HL-60 (cell line): ENCODE measurements around the gene STRA6.

ENCODE experiments used
- DNase-seq, 2 experiments: peaks; one replicate each; pipeline ENCODE4 v3.0.0-alpha.2; 2010 to 2020; ENCODE audit warnings: low read depth in 1 of 2, low spot score in 1 of 2
- H3K27ac ChIP-seq: fragments of 250-450 bp; sonication (Bioruptor Pico); replicated peaks from 2 replicates; pipeline ENCODE4 v1.5.1; 2020; ENCODE audit warnings: mild to moderate bottlenecking, moderate library complexity
- H3K27me3 ChIP-seq: fragments of 250-450 bp; sonication (Bioruptor Pico); 2 replicates; pipeline ENCODE4 v1.5.1; 2021; ENCODE audit warnings: mild to moderate bottlenecking, moderate library complexity; ENCODE audit not compliant: insufficient read depth, poor library complexity, severe bottlenecking
- H3K4me3 ChIP-seq: replicated peaks from 2 replicates; pipeline ENCODE4 v1.5.1; 2011; ENCODE audit warnings: mild to moderate bottlenecking, control low read depth, low read length; ENCODE audit not compliant: insufficient read depth
- GABPA ChIP-seq: IDR thresholded peaks from 2 replicates; pipeline ENCODE4 v1.6.1; 2012; ENCODE audit warnings: low read depth
- POLR2AphosphoS5 ChIP-seq: IDR thresholded peaks from 2 replicates; pipeline ENCODE4 v1.6.1; 2012; ENCODE audit warnings: low read depth
- SPI1 ChIP-seq: IDR thresholded peaks from 2 replicates; pipeline ENCODE4 v1.6.1; 2012; ENCODE audit warnings: low read depth, mild to moderate bottlenecking, borderline replicate concordance
- TF ChIP-seq, protein P1 (sequence below): IDR thresholded peaks from 2 replicates; pipeline ENCODE4 v1.6.1; 2012; ENCODE audit warnings: low read depth; ENCODE audit not compliant: insufficient replicate concordance
- TF ChIP-seq, protein P2 (sequence below): IDR thresholded peaks from one replicate; pipeline ENCODE4 v1.5.1; 2011; ENCODE audit warnings: low read length, control low read depth, inconsistent platforms; ENCODE audit not compliant: insufficient read depth

STRA6 gene

DNA sequence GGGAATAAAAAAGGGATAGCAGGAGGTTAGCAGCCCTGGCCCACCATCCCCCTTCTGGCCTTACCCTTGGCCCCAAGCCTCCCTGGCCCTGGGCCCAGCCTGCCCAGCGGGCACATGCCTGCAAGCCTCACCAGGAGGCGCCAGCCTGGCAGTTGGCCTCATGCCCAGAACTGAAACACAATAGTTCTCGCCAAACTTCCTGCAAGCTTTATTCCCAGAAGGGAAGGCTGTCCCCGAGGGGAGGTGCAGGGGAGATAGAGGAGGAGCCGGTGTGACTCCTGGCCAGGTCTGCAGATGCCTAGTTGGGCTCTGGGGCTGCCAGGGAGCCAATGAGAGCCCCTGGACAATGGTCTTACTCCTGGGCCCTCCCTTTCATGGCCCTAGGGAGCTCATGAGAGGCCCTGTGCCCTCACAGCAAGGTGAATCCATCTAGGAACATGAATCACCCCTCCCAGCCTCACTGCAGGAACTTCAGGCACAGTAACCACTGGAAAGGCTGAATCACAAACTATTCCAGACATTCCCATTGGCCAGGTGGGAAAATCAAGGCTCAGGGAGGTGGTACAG is 37.5 kb upstream of the STRA6 start:
- Histone ChIP-seq H3K4me3 (no peak overlapping the region), H3K27ac (no peak overlapping the region), H3K27me3 (no peaks in the 10 kb centered on the region)
- DNase-seq, result no peak
- TF ChIP-seq POLR2AphosphoS5, result no peak
- TF ChIP-seq, protein P1, sequence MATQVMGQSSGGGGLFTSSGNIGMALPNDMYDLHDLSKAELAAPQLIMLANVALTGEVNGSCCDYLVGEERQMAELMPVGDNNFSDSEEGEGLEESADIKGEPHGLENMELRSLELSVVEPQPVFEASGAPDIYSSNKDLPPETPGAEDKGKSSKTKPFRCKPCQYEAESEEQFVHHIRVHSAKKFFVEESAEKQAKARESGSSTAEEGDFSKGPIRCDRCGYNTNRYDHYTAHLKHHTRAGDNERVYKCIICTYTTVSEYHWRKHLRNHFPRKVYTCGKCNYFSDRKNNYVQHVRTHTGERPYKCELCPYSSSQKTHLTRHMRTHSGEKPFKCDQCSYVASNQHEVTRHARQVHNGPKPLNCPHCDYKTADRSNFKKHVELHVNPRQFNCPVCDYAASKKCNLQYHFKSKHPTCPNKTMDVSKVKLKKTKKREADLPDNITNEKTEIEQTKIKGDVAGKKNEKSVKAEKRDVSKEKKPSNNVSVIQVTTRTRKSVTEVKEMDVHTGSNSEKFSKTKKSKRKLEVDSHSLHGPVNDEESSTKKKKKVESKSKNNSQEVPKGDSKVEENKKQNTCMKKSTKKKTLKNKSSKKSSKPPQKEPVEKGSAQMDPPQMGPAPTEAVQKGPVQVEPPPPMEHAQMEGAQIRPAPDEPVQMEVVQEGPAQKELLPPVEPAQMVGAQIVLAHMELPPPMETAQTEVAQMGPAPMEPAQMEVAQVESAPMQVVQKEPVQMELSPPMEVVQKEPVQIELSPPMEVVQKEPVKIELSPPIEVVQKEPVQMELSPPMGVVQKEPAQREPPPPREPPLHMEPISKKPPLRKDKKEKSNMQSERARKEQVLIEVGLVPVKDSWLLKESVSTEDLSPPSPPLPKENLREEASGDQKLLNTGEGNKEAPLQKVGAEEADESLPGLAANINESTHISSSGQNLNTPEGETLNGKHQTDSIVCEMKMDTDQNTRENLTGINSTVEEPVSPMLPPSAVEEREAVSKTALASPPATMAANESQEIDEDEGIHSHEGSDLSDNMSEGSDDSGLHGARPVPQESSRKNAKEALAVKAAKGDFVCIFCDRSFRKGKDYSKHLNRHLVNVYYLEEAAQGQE, result no peak
- no peak for TF ChIP-seq SPI1
- TF ChIP-seq, protein P2, sequence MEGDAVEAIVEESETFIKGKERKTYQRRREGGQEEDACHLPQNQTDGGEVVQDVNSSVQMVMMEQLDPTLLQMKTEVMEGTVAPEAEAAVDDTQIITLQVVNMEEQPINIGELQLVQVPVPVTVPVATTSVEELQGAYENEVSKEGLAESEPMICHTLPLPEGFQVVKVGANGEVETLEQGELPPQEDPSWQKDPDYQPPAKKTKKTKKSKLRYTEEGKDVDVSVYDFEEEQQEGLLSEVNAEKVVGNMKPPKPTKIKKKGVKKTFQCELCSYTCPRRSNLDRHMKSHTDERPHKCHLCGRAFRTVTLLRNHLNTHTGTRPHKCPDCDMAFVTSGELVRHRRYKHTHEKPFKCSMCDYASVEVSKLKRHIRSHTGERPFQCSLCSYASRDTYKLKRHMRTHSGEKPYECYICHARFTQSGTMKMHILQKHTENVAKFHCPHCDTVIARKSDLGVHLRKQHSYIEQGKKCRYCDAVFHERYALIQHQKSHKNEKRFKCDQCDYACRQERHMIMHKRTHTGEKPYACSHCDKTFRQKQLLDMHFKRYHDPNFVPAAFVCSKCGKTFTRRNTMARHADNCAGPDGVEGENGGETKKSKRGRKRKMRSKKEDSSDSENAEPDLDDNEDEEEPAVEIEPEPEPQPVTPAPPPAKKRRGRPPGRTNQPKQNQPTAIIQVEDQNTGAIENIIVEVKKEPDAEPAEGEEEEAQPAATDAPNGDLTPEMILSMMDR, result no peak
- TF ChIP-seq GABPA, result no peak

DNA sequence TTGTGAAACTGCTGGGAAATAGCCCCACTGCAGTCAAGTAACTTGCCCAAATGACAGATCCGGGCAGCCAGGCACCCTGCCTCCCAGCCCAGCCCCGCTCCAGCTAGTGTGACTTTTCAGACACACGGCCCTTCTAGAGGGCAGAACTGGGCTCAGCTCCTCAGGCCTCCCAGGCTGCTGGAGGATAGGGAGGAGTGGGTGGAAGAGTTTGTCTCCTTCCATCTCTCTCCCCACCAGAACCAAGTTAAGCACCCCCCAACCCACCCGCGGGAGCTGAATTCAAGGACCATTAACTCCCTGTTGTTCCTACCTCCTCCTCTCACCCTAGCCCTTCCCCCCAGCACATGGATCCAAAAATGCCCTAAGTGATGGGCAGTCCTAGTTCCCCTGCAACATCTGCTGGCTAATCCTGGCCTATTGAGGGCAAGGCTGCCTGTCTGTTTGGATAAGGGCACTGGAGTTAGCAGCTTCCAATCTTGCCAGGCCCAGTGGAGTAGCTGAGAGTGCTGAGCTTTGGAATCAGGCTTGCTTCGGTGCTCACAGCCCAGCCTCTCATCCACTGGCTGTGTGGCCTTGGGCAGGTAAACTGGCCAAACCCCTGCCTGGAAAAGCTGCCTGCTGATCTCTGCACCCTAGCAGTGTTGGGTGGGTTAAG is 36.6 kb upstream of the STRA6 start:
- H3K27me3 ChIP-seq, result no peaks in the 10 kb centered on the region
- no peak for DNase-seq
- no peak overlapping the region for H3K27ac ChIP-seq
- H3K4me3 ChIP-seq, result no peak overlapping the region
- TF ChIP-seq POLR2AphosphoS5, result no peak

DNA sequence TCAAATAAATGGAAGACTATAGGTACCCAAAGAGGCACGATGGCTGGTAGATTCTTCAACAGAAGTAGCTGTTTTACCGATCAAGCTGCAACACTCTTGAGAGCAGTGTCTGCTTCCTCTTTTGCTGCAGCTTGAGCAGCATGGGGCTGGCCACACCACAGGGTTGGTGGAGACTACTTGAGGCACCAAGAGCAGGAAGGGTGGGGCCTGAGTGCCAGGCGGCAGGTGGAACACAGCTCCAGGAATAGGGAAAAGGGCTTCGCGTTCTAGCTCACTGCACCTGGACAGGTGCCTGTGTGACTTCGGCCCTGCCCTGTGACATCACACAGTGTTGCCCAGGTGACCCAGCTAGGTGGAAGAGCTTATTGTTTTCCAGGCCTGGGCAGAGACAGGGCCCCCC is 33.4 kb upstream of the STRA6 start, which contains the start of gene CCDC33:
CCDC33 (plus strand) TSS at position 365 of the 400 bp plus-strand sequence. CDS start 394 bp downstream, outside the sequence.
- peak; percentile 3 to 70 for DNase-seq
- TF ChIP-seq SPI1, result 0 out of 2 replicates have a peak, but pooled peaks have one; percentile 4
- TF ChIP-seq, protein P2, result no peak
- H3K27me3 ChIP-seq, result no peaks in the 10 kb centered on the region
- no peak within 1 kb of the TSS for H3K4me3 ChIP-seq
- no peak within 1 kb of the TSS for H3K27ac ChIP-seq

DNA sequence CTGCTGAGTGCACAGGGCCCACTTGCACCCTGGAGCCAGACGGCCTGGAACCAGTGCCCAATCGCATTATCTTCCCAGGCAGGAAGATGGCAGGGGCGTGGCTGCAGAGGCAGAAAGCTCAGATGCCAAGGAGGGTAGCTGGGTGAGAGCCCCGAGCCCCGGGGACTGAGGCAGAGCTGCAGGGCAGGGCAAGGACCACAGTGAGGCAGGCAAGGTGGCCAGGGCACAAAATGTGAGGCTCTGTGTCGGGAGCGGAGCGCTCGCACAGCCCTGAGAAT is 31.9 kb upstream of the STRA6 start:
- no peak for DNase-seq
- Histone ChIP-seq H3K27ac (no peak overlapping the region), H3K27me3 (no peaks in the 10 kb centered on the region), H3K4me3 (no peak overlapping the region)
- TF ChIP-seq, protein P1, result no peak
- TF ChIP-seq SPI1 (no peak), GABPA (no peak), POLR2AphosphoS5 (no peak)
- TF ChIP-seq, protein P2, result no peak
